ENCODE data around the gene EXT2.
A peak's percentile ranks its signal among the peaks of the same experiment; 100 is the strongest.

The EXT2 gene

GRCh38 chr11:44095506-44096359, at the start of gene EXT2:
EXT2 (plus strand) TSS chr11:44095678; CDS start chr11:44107713, 12,035 bp downstream.
- FAIRE-seq (peak; percentile 80), DNase-seq (ENCODE audit: insufficient read length, low spot score) (peak; percentile 93)

- DNase-seq (ENCODE audit: insufficient read length, low spot score) (no peak), FAIRE-seq (no peak)
Observed at GRCh38 chr11:44046182-44046581, 49.3 kb upstream of the EXT2 start.

- DNase-seq (ENCODE audit: insufficient read length, low spot score) (no peak), FAIRE-seq (no peak)
Observed at GRCh38 chr11:44047298-44047697, 48.2 kb upstream of the EXT2 start.

GRCh38 chr11:44047931-44048431, 47.5 kb upstream of the EXT2 start, which contains the start of gene ACCSL:
ACCSL (plus strand) TSS chr11:44047981; CDS start chr11:44048037, 56 bp downstream.
- FAIRE-seq (no peak), DNase-seq (ENCODE audit: insufficient read length, low spot score) (no peak)

- DNase-seq (ENCODE audit: insufficient read length, low spot score) (no peak), FAIRE-seq (no peak)
Observed at GRCh38 chr11:44049832-44050231, 45.6 kb upstream of the EXT2 start.

GRCh38 chr11:44051171-44051570, 44.3 kb upstream of the EXT2 start:
- FAIRE-seq (no peak), DNase-seq (ENCODE audit: insufficient read length, low spot score) (no peak)

GRCh38 chr11:44057340-44057739, 38.1 kb upstream of the EXT2 start:
- DNase-seq (ENCODE audit: insufficient read length, low spot score) = no peak
- no peak for FAIRE-seq

GRCh38 chr11:44058275-44058674, 37.2 kb upstream of the EXT2 start:
- no peak for FAIRE-seq
- DNase-seq (ENCODE audit: insufficient read length, low spot score) = no peak

- DNase-seq (ENCODE audit: insufficient read length, low spot score) (no peak), FAIRE-seq (no peak)
Observed at GRCh38 chr11:44065161-44065661, 30.3 kb upstream of the EXT2 start.

- DNase-seq (ENCODE audit: insufficient read length, low spot score) (peak; percentile 78), FAIRE-seq (peak; percentile 83)
Observed at GRCh38 chr11:44065841-44066731, 29.4 kb upstream of the EXT2 start, which contains the start of gene ACCS. ACCS (plus strand) TSS chr11:44066270; CDS start chr11:44067628, 1,358 bp downstream.

GRCh38 chr11:44066732-44067141, 28.7 kb upstream of the EXT2 start:
- FAIRE-seq = peak; percentile 9
- peak; percentile 24 for DNase-seq (ENCODE audit: insufficient read length, low spot score)

- DNase-seq (ENCODE audit: insufficient read length, low spot score) = no peak
- no peak for FAIRE-seq
Observed at GRCh38 chr11:44067266-44067665, 28.2 kb upstream of the EXT2 start.

- DNase-seq (ENCODE audit: insufficient read length, low spot score) (no peak), FAIRE-seq (no peak)
Observed at GRCh38 chr11:44068180-44068579, 27.3 kb upstream of the EXT2 start.

- FAIRE-seq (no peak), DNase-seq (ENCODE audit: insufficient read length, low spot score) (no peak)
Observed at GRCh38 chr11:44071157-44071556, 24.3 kb upstream of the EXT2 start.

GRCh38 chr11:44072757-44073658, 22.5 kb upstream of the EXT2 start:
- FAIRE-seq = no peak
- DNase-seq (ENCODE audit: insufficient read length, low spot score) = no peak

- FAIRE-seq = no peak
Observed at GRCh38 chr11:44078794-44079193, 16.7 kb upstream of the EXT2 start.

GRCh38 chr11:44079376-44079775, 16.1 kb upstream of the EXT2 start:
- DNase-seq (ENCODE audit: insufficient read length, low spot score) (no peak), FAIRE-seq (no peak)

More at GRCh38 chr11:44078794-44079193, 16.7 kb upstream of the EXT2 start:
- no peak for DNase-seq (ENCODE audit: insufficient read length, low spot score)

- DNase-seq (ENCODE audit: insufficient read length, low spot score) = no peak
- no peak for FAIRE-seq
Observed at GRCh38 chr11:44080951-44081350, 14.5 kb upstream of the EXT2 start.

GRCh38 chr11:44082645-44083044, 12.8 kb upstream of the EXT2 start:
- FAIRE-seq (no peak), DNase-seq (ENCODE audit: insufficient read length, low spot score) (no peak)

GRCh38 chr11:44083433-44083832, 12.0 kb upstream of the EXT2 start:
- FAIRE-seq = no peak
- DNase-seq (ENCODE audit: insufficient read length, low spot score) = no peak
